GM21528 (cell line): ENCODE results near the gene ZNF593OS.

ENCODE experiments used
- ATAC-seq: cut with Tn5 transposase; IDR thresholded peaks from one replicate; pipeline ENCODE4 v1.9.1; 2021; ENCODE audit warnings: mild to moderate bottlenecking, moderate library complexity; ENCODE audit not compliant: unreplicated experiment, low FRiP score

The ZNF593OS gene

DNA sequence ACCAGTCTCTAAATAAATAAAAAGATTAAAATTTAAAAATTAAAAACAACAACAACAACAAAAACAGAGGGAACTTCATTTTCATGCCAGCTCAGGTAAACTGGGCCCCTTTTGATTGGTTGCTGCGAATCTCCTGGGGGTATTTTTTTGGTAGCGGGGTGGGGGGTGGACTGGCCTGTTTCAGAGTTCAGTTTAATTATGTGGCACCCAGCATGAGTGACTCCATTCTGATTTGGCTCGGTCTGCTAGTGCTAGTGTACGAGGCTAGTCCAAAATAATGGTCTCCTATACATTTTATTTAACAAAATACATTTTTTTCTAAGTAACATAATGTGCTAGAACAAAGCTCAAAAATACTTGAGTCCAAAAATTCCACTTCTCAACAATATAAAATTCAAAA is 41.9 kb downstream of the ZNF593OS start:
- no peak for ATAC-seq

DNA sequence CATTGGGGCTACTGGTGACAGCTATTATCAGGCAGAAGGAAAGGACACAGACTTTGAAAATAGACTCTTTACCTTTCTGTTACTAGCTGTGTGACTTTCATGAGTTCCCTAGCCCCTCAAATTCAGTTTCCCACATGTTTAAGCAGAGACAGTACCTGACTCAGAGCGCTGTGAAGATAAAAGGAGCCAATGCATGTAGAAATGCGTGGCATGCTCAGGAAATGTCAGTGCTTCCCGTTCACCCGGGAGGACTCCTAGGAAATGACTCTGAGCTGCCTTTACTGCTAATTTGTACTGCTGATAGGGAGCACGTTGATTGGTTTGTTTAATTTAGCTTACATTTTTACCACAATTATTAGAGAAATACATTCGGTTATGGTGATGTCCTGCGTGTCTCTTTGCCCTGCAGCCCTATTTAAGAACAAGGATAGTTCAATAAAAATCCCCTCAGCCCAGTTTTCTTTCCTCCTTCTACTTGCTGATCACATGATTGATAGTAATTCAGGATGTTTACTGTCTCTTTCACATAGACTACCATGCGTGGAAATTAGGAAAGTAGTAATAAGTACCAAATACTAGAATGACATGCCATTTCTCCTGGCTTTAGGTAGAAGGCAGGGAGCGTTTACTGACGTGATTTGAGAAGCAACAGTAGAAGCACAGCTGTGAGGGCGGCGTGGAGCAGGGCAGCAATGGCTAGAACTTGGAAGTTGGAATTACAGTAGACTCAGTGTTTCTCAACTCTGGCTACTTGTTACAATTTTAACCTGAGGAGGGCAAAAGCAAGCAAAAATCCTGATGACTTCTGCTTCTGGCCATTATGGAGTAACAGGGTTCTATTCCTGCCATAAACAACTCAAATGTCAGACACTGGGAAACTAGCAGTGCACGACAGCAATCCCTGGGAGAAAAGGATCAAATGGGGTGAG is 44.1 kb downstream of the ZNF593OS start:
- ATAC-seq = no peak

- ATAC-seq = no peak
Observed at GRCh38 chr1:26126321-26127084, 45.1 kb downstream of the ZNF593OS start.

DNA sequence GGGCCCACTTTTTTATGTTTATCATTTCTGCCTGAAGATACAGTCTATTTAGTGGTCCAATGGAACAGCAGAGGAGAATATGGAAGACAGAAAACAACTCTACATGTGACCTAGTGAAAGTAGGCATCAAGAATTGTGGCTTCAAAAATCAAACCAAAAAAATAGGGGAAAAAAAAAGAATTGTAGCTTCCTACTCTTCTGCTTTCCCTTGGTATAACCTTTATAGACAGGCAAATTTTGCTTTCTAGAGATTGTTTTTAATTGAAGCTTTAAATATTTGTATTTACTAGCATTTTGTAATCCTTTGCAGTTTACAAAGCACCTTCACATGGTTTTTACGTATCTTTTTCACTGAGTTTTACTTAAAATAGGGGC is 45.7 kb downstream of the ZNF593OS start:
- no peak for ATAC-seq

DNA sequence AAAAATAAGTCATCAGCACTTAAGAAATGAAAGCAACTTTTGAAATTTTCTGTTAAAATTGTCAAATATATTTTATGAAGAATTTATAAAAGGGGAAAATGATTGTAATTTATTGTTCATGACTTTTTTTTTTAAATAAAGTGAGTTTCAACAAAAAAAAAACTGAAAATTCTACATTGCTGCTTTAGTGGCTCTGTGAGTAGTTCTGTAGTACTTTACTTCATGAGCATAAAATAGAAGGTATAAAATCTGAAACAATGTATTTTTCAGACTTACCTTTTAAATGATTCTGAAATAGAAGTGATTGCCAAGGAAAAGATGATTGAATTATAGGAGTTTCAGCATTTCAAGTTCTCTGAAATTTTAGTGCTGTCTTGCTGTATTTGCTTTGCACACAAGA is 46.2 kb downstream of the ZNF593OS start:
- no peak for ATAC-seq

GRCh38 chr1:26124418-26125331 is 47.0 kb downstream of the ZNF593OS start:
- no peak for ATAC-seq

- no peak for ATAC-seq
Observed at GRCh38 chr1:26122988-26123973, 48.4 kb downstream of the ZNF593OS start.

DNA sequence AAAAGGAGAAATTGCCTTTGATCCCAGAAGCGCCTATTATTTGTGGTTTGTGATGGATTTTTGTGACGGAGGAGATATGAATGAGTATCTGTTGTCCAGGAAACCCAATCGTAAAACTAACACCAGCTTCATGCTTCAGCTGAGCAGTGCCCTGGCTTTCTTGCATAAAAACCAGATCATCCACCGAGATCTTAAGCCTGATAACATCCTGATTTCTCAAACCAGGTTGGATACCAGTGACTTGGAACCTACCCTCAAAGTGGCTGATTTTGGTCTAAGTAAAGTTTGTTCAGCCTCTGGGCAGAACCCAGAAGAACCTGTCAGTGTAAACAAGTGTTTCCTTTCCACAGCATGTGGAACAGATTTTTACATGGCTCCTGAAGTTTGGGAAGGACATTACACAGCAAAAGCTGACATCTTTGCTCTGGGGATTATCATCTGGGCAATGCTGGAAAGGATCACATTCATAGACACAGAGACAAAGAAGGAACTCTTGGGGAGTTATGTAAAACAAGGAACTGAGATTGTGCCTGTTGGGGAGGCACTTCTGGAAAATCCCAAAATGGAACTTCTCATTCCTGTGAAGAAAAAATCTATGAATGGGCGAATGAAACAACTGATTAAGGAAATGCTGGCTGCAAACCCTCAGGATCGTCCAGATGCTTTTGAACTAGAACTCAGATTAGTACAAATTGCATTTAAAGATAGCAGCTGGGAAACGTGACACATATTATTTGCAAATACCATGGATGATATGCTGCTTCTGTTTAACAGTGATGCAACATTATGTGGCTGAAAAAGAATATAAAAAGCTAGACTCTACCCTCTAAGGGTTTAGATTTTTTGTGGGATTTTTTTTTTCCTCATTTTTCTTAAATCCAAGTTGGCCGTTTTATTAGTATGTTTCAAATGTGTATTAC is 49.5 kb downstream of the ZNF593OS start:
- no peak for ATAC-seq

DNA sequence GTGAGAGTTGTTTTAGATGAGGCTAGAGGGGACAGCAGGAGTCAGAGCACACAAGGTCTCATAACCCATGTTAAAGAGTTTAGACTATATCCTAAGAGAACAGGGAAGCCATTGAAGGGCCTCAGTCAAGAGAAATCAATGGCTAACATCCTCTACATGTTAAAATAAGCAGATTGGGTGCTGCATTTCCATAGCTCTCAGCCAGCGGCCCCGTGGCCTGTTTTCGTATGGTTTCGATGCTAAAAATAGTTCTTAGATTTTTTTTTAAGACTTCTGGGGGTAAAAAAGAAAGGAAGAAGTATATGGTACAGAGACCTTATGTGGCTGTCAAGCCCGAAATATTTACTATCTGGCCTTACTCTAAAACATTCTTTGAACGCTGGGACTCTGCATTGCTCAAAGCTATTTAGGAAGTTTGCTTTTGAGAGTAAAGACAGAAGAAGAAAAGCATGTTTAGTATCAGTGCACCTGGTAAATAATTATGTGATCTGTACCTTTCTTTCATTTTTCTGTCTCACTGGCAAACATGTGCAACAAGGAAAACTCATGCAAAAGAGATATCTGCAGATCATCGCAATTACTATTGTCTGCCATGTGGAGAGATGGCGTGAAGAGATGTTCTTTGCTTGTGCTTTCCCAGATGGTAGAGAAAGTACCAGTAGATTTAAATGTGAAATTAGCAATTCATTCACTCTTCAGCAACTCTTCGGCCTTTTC is 51.6 kb downstream of the ZNF593OS start:
- ATAC-seq = no peak
